ENCODE measurements around the gene DUT. TPM values are rescaled to one million over a fixed set of nuclear protein-coding genes. Genes with fewer than 3 reads are reported as not detected.

DUT gene
- total RNA-seq, 1 donor from 2014 or later, result 41.4 TPM

- Mint-ChIP-seq H3K4me1 (ENCODE audit: low read depth, unreplicated experiment) (peaks cover 16% of the 10 kb centered on the region), H3K27ac (ENCODE audit: unreplicated experiment) (peak overlapping the region; percentile 97), H3K27me3 (ENCODE audit: low read depth, unreplicated experiment) (no peaks in the 10 kb centered on the region), H3K9me3 (ENCODE audit: unreplicated experiment) (peaks cover 2% of the 10 kb centered on the region), H3K4me3 (ENCODE audit: unreplicated experiment) (no peak overlapping the region), H3K36me3 (ENCODE audit: low read depth, unreplicated experiment) (peaks cover 2% of the 10 kb centered on the region)
- no peak overlapping the region for H3K4me2 ChIP-seq (ENCODE audit: low read length)
- H3K27ac ChIP-seq (ENCODE audit: low read depth, low read length), result no peak overlapping the region
- no peak overlapping the region for H2AFZ ChIP-seq (ENCODE audit: low read depth, low read length)
- TF ChIP-seq EZH2 (IDR thresholded peaks at IDR 0.05; ENCODE audit: insufficient read depth, low read length) (no peak), CTCF (IDR thresholded peaks at IDR 0.05; ENCODE audit: insufficient read depth, low read depth, low read length) (no peak)
- H3K27me3 ChIP-seq (ENCODE audit: insufficient read depth, low read length), result no peaks in the 10 kb centered on the region
- H3K9ac ChIP-seq (ENCODE audit: low read length), result no peak overlapping the region
- no peaks in the 10 kb centered on the region for H3K36me3 ChIP-seq (ENCODE audit: insufficient read depth, low read length)
- H3K4me3 ChIP-seq (ENCODE audit: insufficient read depth, low read depth, low read length), result no peak overlapping the region
- no peaks in the 10 kb centered on the region for H3K9me3 ChIP-seq (ENCODE audit: insufficient read depth, low read depth, low read length)
- no peaks in the 10 kb centered on the region for H4K20me1 ChIP-seq (ENCODE audit: insufficient read depth, low read length)
- no peaks in the 10 kb centered on the region for H3K79me2 ChIP-seq (ENCODE audit: insufficient read depth, low read length)
- FAIRE-seq (no peak), DNase-seq (ENCODE audit: low read depth) (no peak)
- H3K4me1 ChIP-seq (ENCODE audit: insufficient read depth, low read length), result no peaks in the 10 kb centered on the region
Observed at GRCh38 chr15:48367483-48367882, 36.3 kb downstream of the DUT start.

DNA sequence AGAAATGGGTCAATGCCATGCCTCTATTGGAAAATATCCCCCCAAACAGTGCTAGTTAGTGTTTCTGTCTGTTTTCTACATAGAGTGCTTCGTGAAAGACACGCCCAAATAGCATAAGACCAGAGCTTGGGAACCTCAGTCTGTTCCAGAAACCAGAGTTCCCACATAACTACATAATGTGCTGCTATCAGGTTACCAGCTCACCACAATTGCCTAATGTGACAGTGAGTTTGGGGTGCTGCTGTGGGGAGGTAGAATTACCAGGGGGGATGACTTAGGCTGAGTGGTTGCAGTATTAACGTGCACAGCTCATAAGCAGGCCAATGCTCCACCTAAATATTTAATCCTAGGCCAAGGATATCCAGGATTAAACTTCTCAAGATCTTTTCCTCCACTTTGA is 39.2 kb downstream of the DUT start:
- no peak for FAIRE-seq

More for the DNA sequence above, 39.2 kb downstream of the DUT start:
- Histone ChIP-seq H3K27me3 (ENCODE audit: insufficient read depth, low read length) (no peaks in the 10 kb centered on the region), H3K9me3 (ENCODE audit: insufficient read depth, low read depth, low read length) (no peaks in the 10 kb centered on the region), H3K27ac (ENCODE audit: low read depth, low read length) (no peak overlapping the region), H4K20me1 (ENCODE audit: insufficient read depth, low read length) (no peaks in the 10 kb centered on the region), H3K4me2 (ENCODE audit: low read length) (no peak overlapping the region), H2AFZ (ENCODE audit: low read depth, low read length) (no peak overlapping the region), H3K4me1 (ENCODE audit: insufficient read depth, low read length) (peaks cover 18% of the 10 kb centered on the region), H3K4me3 (ENCODE audit: insufficient read depth, low read depth, low read length) (no peak overlapping the region), H3K9ac (ENCODE audit: low read length) (no peak overlapping the region), H3K36me3 (ENCODE audit: insufficient read depth, low read length) (no peaks in the 10 kb centered on the region), H3K79me2 (ENCODE audit: insufficient read depth, low read length) (no peaks in the 10 kb centered on the region)
- peak; percentile 95 for DNase-seq (ENCODE audit: low read depth)
- H3K27ac Mint-ChIP-seq (ENCODE audit: unreplicated experiment), result peak overlapping the region; percentile 15
- peaks cover 2% of the 10 kb centered on the region for H3K36me3 Mint-ChIP-seq (ENCODE audit: low read depth, unreplicated experiment)
- H3K27me3 Mint-ChIP-seq (ENCODE audit: low read depth, unreplicated experiment), result no peaks in the 10 kb centered on the region
- TF ChIP-seq CTCF (IDR thresholded peaks at IDR 0.05; ENCODE audit: insufficient read depth, low read depth, low read length) (no peak), EZH2 (IDR thresholded peaks at IDR 0.05; ENCODE audit: insufficient read depth, low read length) (no peak)
- H3K9me3 Mint-ChIP-seq (ENCODE audit: unreplicated experiment), result peaks cover 3% of the 10 kb centered on the region
- H3K4me3 Mint-ChIP-seq (ENCODE audit: unreplicated experiment), result no peak overlapping the region
- peaks cover 30% of the 10 kb centered on the region for H3K4me1 Mint-ChIP-seq (ENCODE audit: low read depth, unreplicated experiment)
